Mesenteric fat pad (tissue), 1 donor: ENCODE measurements around the gene NUP54. TPM values are rescaled to one million over a fixed set of nuclear protein-coding genes. Genes with fewer than 3 reads are reported as not detected.

ENCODE experiments used
- DNase-seq: peaks from one replicate; pipeline ENCODE4 v3.0.0-alpha.2; 2020; ENCODE audit warnings: low spot score
- total RNA-seq: library from RNA; stranded (reverse); fragmentation: NEBNext Ultra II Directional; extraction: Animal tissue kit (Norgen Biotek cat#: 25700); gene quantifications from one replicate; pipeline ENCODE4 v1.2.1, GENCODE V29; 2021
- donor health status: DM: yes; HTN: yes; CAD: no.

The NUP54 gene
- total RNA-seq, 1 donor from 2014 or later = 33.9 TPM

DNA sequence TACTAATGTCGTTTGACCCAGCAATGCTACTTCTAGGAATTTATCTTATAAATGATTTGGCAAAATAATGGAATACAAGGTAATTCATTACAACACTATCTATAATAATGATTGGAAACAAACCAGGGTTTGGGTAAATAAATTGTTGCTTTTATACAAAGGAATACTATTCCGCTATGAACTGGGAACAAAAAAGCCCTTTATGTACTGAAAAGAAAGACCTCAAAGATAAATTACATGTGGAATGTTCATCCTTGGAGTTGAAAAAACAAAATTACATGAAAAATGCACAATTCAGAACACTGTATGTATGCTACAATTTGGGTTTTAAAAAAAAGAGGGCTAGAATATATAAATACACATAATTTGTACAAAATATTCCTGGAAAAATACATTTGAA, 5.2 kb upstream of the NUP54 start:
- DNase-seq = no peak

DNA sequence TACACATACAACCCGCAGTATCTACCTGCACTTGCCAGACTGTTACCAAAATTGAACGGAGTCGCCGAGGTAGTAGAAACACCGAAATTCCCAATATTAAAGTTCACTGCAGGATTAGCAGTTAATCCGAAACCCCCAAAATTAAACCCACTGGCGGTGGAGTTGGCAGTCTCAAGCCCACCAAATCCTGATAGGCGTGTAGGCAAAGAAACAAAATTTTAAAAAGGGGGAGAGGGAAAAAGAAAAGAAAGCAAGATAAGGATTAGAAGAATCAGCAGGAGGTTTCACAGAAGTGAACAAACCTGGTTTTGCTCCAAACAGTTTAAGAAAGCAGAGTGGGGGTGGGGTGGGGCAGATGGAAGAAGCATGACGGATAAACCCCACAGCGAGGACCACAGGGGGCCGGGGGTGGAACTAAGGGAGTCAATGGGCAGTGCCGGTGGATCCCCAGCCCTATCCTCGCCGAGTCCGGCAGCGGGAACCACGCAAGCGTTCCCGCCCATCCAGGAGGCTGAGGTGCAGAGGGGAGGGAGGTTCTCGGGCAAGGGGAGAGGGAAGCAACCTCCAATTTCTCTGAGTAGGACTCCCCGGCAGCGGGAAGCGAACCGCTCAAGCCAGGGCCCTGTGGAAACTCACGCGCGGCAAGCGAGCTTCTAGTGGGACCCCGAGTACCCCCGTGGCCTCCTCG, 599 bp downstream of the NUP54 start:
- peak; percentile 89 for DNase-seq

DNA sequence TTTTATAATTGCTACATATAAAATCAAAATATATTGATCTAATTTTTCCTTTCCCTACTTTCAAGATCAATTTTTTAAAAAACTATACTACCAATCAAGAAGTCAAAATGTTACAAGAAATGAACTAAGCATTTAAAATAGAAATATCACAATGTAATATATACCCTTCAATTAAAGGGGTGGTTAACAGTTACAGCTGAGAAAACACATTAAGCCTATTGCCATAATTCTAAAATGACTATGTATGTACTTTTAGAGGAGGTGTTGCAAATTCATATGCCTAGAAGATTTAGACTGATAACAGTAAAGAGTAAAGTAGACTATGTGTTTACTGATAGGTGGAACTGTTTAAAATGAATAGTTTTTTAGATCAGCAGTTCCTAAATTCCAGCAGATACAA, 3.7 kb downstream of the NUP54 start:
- no peak for DNase-seq

DNA sequence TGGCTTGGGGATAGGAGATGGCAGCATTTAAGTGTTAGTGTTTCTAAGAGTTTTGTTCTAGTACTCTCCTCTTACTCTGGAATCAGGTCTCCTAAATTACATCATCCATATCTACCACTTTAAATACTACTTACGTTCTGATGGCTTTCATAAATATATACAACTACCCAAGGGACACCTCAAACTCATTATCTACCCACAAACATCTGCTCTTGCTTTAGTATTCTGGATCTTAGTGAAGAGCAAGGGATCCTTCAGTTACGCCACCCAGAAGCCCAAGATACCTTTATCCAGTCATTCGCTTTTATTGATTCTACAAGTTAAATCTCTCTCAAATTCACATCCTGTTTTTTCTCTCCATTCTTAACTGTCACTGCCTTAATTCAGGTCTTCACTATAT, 7.0 kb downstream of the NUP54 start:
- no peak for DNase-seq

- no peak for DNase-seq
Observed at GRCh38 chr4:76127754-76128153, 20.4 kb downstream of the NUP54 start.

DNA sequence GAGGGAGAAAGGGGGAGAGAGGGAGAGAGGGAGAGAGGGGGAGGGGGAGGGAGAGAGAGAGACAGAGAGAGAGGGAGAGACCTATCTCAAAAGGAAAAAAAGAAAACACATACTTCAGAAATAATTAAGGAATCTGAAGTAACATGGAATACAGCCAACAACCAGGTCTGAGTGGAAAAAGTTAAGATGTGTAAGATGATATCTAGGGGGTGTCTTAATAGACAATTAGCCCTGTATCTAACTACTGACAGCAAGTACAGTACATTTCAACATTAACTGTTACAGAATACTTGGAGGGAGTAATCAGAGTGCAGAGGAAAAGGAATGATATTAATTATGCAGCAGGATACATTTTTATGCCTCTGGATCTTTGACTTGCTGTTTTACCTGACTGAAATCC, 22.4 kb downstream of the NUP54 start:
- DNase-seq = no peak

DNA sequence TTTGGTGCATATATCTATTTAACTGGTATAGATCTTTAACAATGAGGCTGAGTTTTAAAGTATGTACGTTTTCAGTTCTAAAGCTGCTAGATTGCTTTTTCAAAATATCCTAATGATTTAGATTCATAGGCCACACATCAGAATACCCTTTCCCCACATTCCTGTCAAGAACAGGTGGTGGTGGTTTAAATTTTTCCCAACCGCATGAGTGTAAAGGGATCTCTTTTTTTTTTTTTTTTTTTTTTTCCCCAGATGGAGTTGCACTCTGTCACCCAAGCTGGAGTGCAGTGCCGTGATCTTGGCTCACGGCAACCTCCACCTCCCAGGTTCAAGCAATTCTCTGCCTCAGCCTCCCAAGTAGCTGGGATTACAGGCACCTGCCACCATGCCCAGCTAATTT, 28.0 kb downstream of the NUP54 start:
- DNase-seq = no peak

DNA sequence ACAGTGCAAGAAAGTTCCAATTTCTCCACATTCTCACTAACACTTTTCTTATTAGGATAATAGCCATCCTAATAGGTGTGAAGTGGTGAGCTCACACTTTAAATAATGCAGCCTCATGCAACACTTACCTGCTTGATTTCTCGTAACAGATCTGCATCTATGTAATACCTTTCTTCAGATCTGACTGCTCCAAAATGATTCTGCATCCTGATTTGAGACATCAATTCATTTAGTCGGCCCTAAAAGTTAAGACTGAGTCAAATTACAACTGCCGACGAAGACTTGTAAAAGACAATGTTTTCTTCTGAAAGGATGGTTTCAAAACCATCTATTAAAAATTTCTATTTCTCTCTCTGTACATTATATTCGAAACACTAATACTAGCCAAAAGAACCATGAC, 30.7 kb downstream of the NUP54 start:
- DNase-seq = no peak

- DNase-seq = no peak
Observed at GRCh38 chr4:76116821-76117220, 31.4 kb downstream of the NUP54 start.

GRCh38 chr4:76108467-76109181, 39.6 kb downstream of the NUP54 start:
- DNase-seq = no peak

DNA sequence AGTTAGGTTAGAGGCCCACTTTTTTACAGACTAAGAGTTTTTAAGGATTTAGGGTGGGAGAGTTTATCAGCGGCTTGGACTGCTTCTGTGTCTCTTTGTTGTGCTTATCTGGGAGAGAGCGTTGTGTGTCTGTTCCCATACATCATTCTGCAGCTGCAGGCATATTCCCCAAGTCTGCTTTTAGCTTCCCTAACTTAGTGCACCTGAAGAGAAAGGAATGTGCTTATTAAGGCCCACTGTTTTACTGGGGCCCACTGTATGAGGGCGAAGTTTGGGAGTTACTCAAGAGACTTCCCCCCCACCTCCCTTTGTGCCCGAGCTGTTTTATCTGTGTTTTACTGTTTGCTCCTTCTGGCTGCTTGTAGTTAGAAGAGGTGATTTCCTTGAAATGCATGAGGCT, 41.8 kb downstream of the NUP54 start:
- no peak for DNase-seq

DNA sequence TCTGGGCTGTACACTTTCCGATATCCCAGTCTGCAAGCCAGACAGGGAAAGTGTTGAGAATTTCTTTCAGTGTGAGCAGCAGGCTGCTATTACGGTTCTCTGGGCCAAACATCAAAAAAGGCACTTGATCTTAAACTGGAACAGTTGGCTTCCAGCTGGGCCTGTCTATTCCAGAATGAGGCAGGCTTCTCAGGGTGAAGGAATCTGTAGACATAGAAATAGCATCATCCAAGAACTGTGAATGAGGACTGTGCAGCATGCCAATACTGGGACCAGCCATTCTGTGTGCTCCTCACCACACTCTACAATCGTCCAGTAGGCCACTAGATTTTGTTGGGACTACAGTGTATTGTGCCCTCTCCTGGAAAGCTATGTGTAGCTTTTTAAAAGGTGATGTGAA, 42.5 kb downstream of the NUP54 start:
- no peak for DNase-seq

DNA sequence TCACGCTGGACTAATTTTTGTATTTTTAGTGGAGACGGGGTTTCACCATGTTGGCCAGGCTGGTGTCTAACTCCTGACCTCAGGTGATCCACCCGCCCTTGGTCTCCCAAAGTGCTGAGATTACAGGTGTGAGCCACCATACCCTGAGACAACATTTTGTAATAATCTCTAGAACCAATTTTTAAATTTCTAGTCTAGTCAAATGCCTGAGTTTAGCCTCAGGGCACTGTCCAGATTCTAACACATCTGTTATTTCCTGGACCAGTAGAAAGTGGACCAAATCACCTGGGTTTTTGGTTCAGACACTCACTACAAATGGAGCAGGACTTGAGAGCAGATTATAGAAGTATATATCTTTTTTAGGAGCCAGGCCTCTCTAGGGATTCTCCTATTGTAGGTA, 52.1 kb downstream of the NUP54 start:
- no peak for DNase-seq

DNA sequence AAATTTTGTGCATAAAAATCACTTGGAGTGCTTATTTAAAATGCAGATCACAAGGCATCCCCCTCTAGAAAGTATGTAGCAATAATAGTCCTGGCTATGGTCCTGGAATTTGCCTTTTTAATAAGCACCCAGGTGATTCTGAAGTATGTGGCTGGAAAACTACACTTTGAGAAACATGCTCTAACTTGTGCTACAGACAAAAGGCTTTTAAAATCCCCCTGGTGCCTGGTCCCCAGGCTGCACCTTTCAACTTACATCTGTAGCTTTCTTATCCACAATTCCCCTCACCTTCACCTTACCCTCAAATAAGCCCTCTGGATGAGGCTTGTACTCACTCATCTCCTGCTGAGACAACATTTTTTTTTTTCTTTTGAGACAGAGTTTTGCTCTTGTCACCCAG, 52.6 kb downstream of the NUP54 start:
- no peak for DNase-seq

DNA sequence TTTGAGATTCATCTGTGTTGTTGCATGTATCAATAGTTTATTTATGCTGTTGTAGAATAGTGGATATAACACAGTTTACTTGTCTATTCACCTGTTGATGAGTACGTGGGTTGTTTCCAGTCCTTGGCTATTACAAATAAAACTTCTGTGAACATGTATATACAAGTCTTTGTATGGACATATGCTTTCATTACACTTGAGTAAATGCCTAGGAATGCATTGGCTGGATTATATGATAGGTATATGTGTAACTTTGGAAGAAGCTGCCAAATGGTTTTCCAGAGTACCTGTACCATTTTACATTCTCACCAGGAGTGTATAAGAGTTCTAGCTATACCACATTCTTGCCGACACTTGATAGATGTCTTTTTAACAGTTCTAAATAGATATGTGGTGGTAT, 57.1 kb downstream of the NUP54 start:
- DNase-seq = no peak

GRCh38 chr4:76090241-76090691, 57.9 kb downstream of the NUP54 start:
- DNase-seq = no peak

GRCh38 chr4:76088719-76089118, 59.5 kb downstream of the NUP54 start:
- DNase-seq = no peak

- DNase-seq = no peak
Observed at GRCh38 chr4:76087007-76087769, 61.0 kb downstream of the NUP54 start.

- DNase-seq = no peak
Observed at GRCh38 chr4:76084542-76084941, 63.7 kb downstream of the NUP54 start.

- DNase-seq = no peak
Observed at GRCh38 chr4:76083386-76083988, 64.7 kb downstream of the NUP54 start.

DNA sequence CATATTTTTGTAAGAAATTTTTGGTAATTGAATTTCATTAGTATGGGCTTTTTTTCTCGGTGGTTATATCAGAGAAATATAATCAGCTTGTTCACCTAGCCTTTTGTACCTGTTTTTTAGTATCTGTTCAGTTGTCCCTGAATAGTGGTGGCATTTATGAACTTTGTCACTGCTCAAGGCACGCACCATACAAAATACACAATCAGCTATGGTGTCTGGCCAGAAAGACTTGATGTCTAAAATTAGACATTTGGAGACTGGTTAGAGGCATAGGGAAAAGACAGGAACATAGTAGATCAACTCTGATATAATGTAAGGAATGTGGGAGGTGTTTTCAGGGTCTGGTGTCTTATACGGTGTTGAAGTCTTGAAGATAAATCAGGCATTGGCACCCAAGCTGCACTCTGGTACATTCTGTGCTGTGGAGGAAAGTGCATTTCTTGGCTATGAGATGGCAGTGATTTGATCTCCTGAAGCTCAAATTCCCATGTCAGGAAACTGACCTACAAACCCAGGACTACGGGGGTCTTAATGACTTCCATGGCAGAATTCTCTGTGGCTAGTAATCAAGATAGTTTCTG, 70.1 kb downstream of the NUP54 start:
- no peak for DNase-seq
